ENCODE results near the gene DEF6. TPM values are rescaled to one million over a fixed set of nuclear protein-coding genes. Genes with fewer than 3 reads are reported as not detected.

The DEF6 gene
- total and polyA plus RNA-seq, 2 of the 13 experiments (the other 11 are each of a cell fraction or from before 2014, with no cell fraction given), result 5.2 to 10.0 TPM

- TF ChIP-seq ZNF142 (CRISPR knock-in tag; IDR thresholded peaks at IDR 0.05) (peak; percentile 97), BCL6 (CRISPR knock-in tag; IDR thresholded peaks at IDR 0.05) (peak; percentile 64; the same call in 1 of the 2 replicates), SP2 (CRISPR knock-in tag; IDR thresholded peaks at IDR 0.05) (0 out of 2 replicates have a peak, but pooled peaks have one; percentile 43), ZFYVE20 (CRISPR knock-in tag; IDR thresholded peaks at IDR 0.05; ENCODE audit: borderline replicate concordance, low read depth) (no peak), ELF1 (CRISPR knock-in tag; IDR thresholded peaks at IDR 0.05) (peak; percentile 97), HOXD1 (CRISPR knock-in tag; IDR thresholded peaks at IDR 0.05) (peak; percentile 50; the same call in 1 of the 2 replicates), BORCS8-MEF2B (CRISPR knock-in tag; IDR thresholded peaks at IDR 0.05) (peak; percentile 86; the same call in 1 of the 2 replicates), TBX3 (IDR thresholded peaks at IDR 0.05; ENCODE audit: borderline replicate concordance) (no peak; the same call in 1 of the 2 replicates), GABPA (IDR thresholded peaks at IDR 0.05; ENCODE audit: low read depth, low read length) (no peak), GABPA (CRISPR knock-in tag; IDR thresholded peaks at IDR 0.05; ENCODE audit: low read depth) (peak; percentile 69), U2AF2 (IDR thresholded peaks at IDR 0.05; ENCODE audit: low read depth, low read length) (no peak), ZNF230 (CRISPR knock-in tag; IDR thresholded peaks at IDR 0.05) (peak; percentile 93), CREB3 (CRISPR knock-in tag; IDR thresholded peaks at IDR 0.05) (no peak), GFI1 (CRISPR knock-in tag; IDR thresholded peaks at IDR 0.05; ENCODE audit: borderline replicate concordance) (0 out of 2 replicates have a peak, but pooled peaks have one; percentile 70), RERE (CRISPR knock-in tag; IDR thresholded peaks at IDR 0.05; ENCODE audit: low read depth) (no peak), ZBTB7B (CRISPR knock-in tag; IDR thresholded peaks at IDR 0.05) (peak; percentile 68), ZSCAN12 (CRISPR knock-in tag; IDR thresholded peaks at IDR 0.05) (no peak)
These were observed at the start of gene DEF6 (continued) for GRCh38 chr6:35297601-35298481.

Data from HepG2 (cell line).